ENCODE measurements around the gene CLDN22. TPM values are rescaled to one million over a fixed set of nuclear protein-coding genes. Genes with fewer than 3 reads are reported as not detected.

CLDN22 gene
- total RNA-seq, 1 experiment from 2014 or later: not detected

- ChIA-PET CTCF (no interaction called here), POLR2A (ENCODE audit: low non-redundant PET) (no interaction called here)
- no TSS peak for BruUV-seq (replicated peaks)
- Histone ChIP-seq H3K27me3 (replicated peaks; ENCODE audit: insufficient read depth, low read depth, low read length, poor library complexity) (no peaks in the 10 kb centered on the region), H3K36me3 (ENCODE audit: insufficient read depth, low read length, poor library complexity, severe bottlenecking) (no peaks in the 10 kb centered on the region), H3K9me3 (ENCODE audit: low read depth, low read length, poor library complexity, severe bottlenecking) (peaks cover 5% of the 10 kb centered on the region), H3K4me1 (ENCODE audit: insufficient read depth, low read length, poor library complexity, severe bottlenecking) (peaks cover 3% of the 10 kb centered on the region), H3K4me3 (ENCODE audit: low read depth, low read length, poor library complexity, severe bottlenecking) (no peak overlapping the region), H3K27ac (ENCODE audit: low read depth, low read length, poor library complexity, severe bottlenecking) (no peak overlapping the region)
- TF ChIP-seq, protein P1, sequence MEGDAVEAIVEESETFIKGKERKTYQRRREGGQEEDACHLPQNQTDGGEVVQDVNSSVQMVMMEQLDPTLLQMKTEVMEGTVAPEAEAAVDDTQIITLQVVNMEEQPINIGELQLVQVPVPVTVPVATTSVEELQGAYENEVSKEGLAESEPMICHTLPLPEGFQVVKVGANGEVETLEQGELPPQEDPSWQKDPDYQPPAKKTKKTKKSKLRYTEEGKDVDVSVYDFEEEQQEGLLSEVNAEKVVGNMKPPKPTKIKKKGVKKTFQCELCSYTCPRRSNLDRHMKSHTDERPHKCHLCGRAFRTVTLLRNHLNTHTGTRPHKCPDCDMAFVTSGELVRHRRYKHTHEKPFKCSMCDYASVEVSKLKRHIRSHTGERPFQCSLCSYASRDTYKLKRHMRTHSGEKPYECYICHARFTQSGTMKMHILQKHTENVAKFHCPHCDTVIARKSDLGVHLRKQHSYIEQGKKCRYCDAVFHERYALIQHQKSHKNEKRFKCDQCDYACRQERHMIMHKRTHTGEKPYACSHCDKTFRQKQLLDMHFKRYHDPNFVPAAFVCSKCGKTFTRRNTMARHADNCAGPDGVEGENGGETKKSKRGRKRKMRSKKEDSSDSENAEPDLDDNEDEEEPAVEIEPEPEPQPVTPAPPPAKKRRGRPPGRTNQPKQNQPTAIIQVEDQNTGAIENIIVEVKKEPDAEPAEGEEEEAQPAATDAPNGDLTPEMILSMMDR (conservative IDR thresholded peaks at IDR 0.05; ENCODE audit: low read depth, low read length): no peak
- no peak for TF ChIP-seq EZH2 (IDR thresholded peaks at IDR 0.05; ENCODE audit: borderline replicate concordance, low read depth, low read length, poor library complexity, severe bottlenecking)
- intact Hi-C loops (cut with micrococcal nuclease; ENCODE audit: unreplicated experiment): loop anchor here (5.0 kb wide), 1 partner anchor 59 kb away; no protein-coding TSS in a partner anchor
- DNase-seq (ENCODE audit: low spot score): no peak
These were observed 17.8 kb upstream of the CLDN22 start for GRCh38 chr4:183337833-183338232.

- POLR2A ChIA-PET (ENCODE audit: low non-redundant PET): no interaction called here
- Histone ChIP-seq H3K27ac (ENCODE audit: low read depth, low read length, poor library complexity, severe bottlenecking) (no peak overlapping the region), H3K9me3 (ENCODE audit: low read depth, low read length, poor library complexity, severe bottlenecking) (peaks cover 5% of the 10 kb centered on the region), H3K36me3 (ENCODE audit: insufficient read depth, low read length, poor library complexity, severe bottlenecking) (no peaks in the 10 kb centered on the region), H3K4me1 (ENCODE audit: insufficient read depth, low read length, poor library complexity, severe bottlenecking) (peaks cover 3% of the 10 kb centered on the region), H3K27me3 (replicated peaks; ENCODE audit: insufficient read depth, low read depth, low read length, poor library complexity) (no peaks in the 10 kb centered on the region), H3K4me3 (ENCODE audit: low read depth, low read length, poor library complexity, severe bottlenecking) (no peak overlapping the region)
- CTCF ChIA-PET: no interaction called here
- peak; percentile 34 for DNase-seq (ENCODE audit: low spot score)
- no TSS peak for BruUV-seq (replicated peaks)
- TF ChIP-seq, protein P1 (conservative IDR thresholded peaks at IDR 0.05; ENCODE audit: low read depth, low read length): no peak
- TF ChIP-seq EZH2 (IDR thresholded peaks at IDR 0.05; ENCODE audit: borderline replicate concordance, low read depth, low read length, poor library complexity, severe bottlenecking): no peak
- intact Hi-C loops (cut with micrococcal nuclease; ENCODE audit: unreplicated experiment): loop anchor here (5.0 kb wide), 1 partner anchor 60 kb away; no protein-coding TSS in a partner anchor
These were observed 17.3 kb upstream of the CLDN22 start for GRCh38 chr4:183337349-183337748.

DNA sequence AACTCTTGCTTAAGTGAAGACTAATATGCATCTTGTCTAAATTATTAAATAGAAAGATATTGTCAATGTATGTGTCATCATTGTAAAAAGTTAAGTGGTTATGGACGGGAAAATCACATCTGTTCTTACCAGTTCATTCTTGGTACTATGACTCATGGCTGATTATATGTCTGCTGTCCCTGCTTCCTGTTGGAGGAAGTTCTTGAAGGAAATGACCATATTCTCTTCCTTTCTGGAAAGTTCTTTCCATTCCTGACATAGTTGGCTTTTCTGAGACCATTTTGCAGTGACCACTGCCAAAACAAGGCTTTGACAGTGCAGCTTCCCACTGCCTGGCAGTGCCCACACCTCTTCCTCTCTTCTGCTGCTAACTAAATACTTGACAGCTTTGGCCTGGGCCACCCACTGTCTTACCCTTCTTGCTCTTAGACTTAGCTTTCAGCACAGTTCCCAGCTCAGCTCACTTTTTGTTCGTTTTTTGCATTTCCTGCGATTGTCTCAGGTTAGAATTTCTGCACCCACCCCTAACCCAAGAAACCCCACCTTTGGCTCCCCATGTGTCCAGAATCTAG, 15.4 kb upstream of the CLDN22 start:
- H3K27ac ChIP-seq (ENCODE audit: low read depth, low read length, poor library complexity, severe bottlenecking): peak overlapping the region; percentile 45

More for the DNA sequence above, 15.4 kb upstream of the CLDN22 start:
- ChIA-PET CTCF (no interaction called here), POLR2A (ENCODE audit: low non-redundant PET) (no interaction called here)
- intact Hi-C loops (cut with micrococcal nuclease; ENCODE audit: unreplicated experiment): loop anchor here (5.0 kb wide), 1 partner anchor 62 kb away; no protein-coding TSS in a partner anchor
- no peaks in the 10 kb centered on the region for H3K27me3 ChIP-seq (replicated peaks; ENCODE audit: insufficient read depth, low read depth, low read length, poor library complexity)
- H3K4me3 ChIP-seq (ENCODE audit: low read depth, low read length, poor library complexity, severe bottlenecking): no peak overlapping the region
- H3K9me3 ChIP-seq (ENCODE audit: low read depth, low read length, poor library complexity, severe bottlenecking): peaks cover 5% of the 10 kb centered on the region
- H3K36me3 ChIP-seq (ENCODE audit: insufficient read depth, low read length, poor library complexity, severe bottlenecking): no peaks in the 10 kb centered on the region
- peaks cover 3% of the 10 kb centered on the region for H3K4me1 ChIP-seq (ENCODE audit: insufficient read depth, low read length, poor library complexity, severe bottlenecking)
- BruUV-seq (replicated peaks): no TSS peak
- TF ChIP-seq EZH2 (IDR thresholded peaks at IDR 0.05; ENCODE audit: borderline replicate concordance, low read depth, low read length, poor library complexity, severe bottlenecking): no peak
- TF ChIP-seq, protein P1 (conservative IDR thresholded peaks at IDR 0.05; ENCODE audit: low read depth, low read length): no peak
- peak; percentile 83 for DNase-seq (ENCODE audit: low spot score)
